OCI-LY3 (cell line): ENCODE measurements around the gene SERPINE1.

ENCODE experiments used
- EZH2phosphoT487 ChIP-seq: fragments of 200-600 bp; shearing (Covaris generic); IDR thresholded peaks from 2 replicates; pipeline ENCODE4 v1.6.1; 2018; ENCODE audit warnings: antibody characterized with exemption, mixed run types, low read depth
- TF ChIP-seq, protein P1 (sequence below): fragments of 200-600, 300-600 bp; sonication (generic); IDR thresholded peaks from 2 replicates; pipeline ENCODE4 v1.5.1; 2014; ENCODE audit warnings: antibody characterized with exemption, low read length, low read depth

DNA sequence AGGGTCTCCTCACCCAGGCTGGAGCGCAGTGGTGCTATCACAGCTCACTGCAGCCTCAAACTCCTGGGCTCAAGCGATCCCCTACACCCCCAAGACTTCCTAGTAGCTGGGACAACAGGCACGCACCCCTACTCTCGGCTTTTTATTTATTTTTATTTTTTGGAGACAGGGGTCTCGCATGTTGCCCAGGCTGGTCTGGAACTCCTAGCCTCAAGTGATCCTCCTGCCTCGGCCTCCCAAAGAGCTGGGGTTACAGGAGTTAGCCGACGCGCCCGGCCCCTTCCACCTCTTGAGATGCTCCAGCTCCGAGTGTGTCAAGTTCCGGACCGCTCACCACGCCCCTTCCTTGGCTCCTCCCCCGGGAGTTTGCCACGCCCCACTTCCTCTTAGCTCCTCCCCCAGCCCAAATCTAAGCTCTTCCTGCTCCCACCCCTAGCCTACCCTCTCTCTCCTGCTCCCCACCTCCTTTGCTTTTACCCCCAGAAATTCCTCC is 46.9 kb downstream of the SERPINE1 start:
- TF ChIP-seq, protein P1, sequence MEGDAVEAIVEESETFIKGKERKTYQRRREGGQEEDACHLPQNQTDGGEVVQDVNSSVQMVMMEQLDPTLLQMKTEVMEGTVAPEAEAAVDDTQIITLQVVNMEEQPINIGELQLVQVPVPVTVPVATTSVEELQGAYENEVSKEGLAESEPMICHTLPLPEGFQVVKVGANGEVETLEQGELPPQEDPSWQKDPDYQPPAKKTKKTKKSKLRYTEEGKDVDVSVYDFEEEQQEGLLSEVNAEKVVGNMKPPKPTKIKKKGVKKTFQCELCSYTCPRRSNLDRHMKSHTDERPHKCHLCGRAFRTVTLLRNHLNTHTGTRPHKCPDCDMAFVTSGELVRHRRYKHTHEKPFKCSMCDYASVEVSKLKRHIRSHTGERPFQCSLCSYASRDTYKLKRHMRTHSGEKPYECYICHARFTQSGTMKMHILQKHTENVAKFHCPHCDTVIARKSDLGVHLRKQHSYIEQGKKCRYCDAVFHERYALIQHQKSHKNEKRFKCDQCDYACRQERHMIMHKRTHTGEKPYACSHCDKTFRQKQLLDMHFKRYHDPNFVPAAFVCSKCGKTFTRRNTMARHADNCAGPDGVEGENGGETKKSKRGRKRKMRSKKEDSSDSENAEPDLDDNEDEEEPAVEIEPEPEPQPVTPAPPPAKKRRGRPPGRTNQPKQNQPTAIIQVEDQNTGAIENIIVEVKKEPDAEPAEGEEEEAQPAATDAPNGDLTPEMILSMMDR, result no peak
- TF ChIP-seq EZH2phosphoT487, result no peak
